HepG2 (cell line): ENCODE measurements around the gene SDK2.

ENCODE experiments used
- BHLHE40 ChIP-seq: IDR thresholded peaks from 2 replicates; pipeline ENCODE4 v1.6.1; 2011; ENCODE audit warnings: low read length, improper control_type of control experiment
- EZH2 ChIP-seq: conservative IDR thresholded peaks from 2 replicates; pipeline ENCODE4 v1.6.1; 2012; ENCODE audit warnings: mild to moderate bottlenecking, low read depth, low read length, moderate library complexity
- KDM1A ChIP-seq: IDR thresholded peaks from 2 replicates; pipeline ENCODE4 v1.6.1; 2016; ENCODE audit warnings: missing compliant biosample characterization
- NAIF1 ChIP-seq: sonication (generic); formaldehyde crosslinking; IDR thresholded peaks from 2 replicates; pipeline ENCODE4 v1.5.0; 2020; ENCODE audit warnings: mild to moderate bottlenecking, missing genetic modification reagents, borderline replicate concordance
- NFRKB ChIP-seq: fragments of 450-650 bp; IDR thresholded peaks from 2 replicates; pipeline ENCODE4 v1.6.1; 2017
- POLR2AphosphoS5 ChIP-seq: IDR thresholded peaks from 2 replicates; pipeline ENCODE4 v1.6.1; 2012; ENCODE audit warnings: low read depth, low read length
- SKI ChIP-seq: fragments of 450-650 bp; IDR thresholded peaks from one replicate; pipeline ENCODE4 v1.6.1; 2018; ENCODE audit warnings: mild to moderate bottlenecking; ENCODE audit not compliant: partially characterized antibody

- no peak for TF ChIP-seq BHLHE40
- TF ChIP-seq NAIF1 (CRISPR knock-in tag): no peak
- TF ChIP-seq SKI: no peak
- no peak for TF ChIP-seq KDM1A (CRISPR knock-in tag)
- TF ChIP-seq POLR2AphosphoS5: no peak
- no peak for TF ChIP-seq NFRKB
- no peak for TF ChIP-seq EZH2
These were observed 130.8 kb downstream of the SDK2 start for GRCh38 chr17:73513426-73513825.
